OCI-LY3 (cell line): ENCODE measurements around the gene FABP1.

Source experiments
- H2AFZ ChIP-seq: fragments of 200-600, 300-600 bp; shearing (Covaris generic); 2 replicates; pipeline ENCODE4 v1.6.0; 2014; ENCODE audit warnings: antibody characterized with exemption, low read depth, low read length
- H3K27ac ChIP-seq: fragments of 200-600, 300-600 bp; sonication (generic); 2 replicates; pipeline ENCODE4 v1.5.1; 2014; ENCODE audit warnings: mild to moderate bottlenecking, low read length, moderate library complexity, mixed read lengths
- H3K27me3 ChIP-seq: fragments of 200-600, 300-600 bp; sonication (generic); 2 replicates; pipeline ENCODE4 v1.6.1; 2014; ENCODE audit warnings: low read depth, low read length, mixed read lengths
- H3K36me3 ChIP-seq: fragments of 200-600, 300-600 bp; sonication (generic); replicated peaks from 2 replicates; pipeline ENCODE3; 2014; ENCODE audit warnings: low read depth, low read length, mixed read lengths
- H3K4me1 ChIP-seq: fragments of 300-600, 200-600 bp; sonication (generic); 2 replicates; pipeline ENCODE4 v1.6.1; 2014; ENCODE audit warnings: low read length, mixed read lengths
- H3K4me2 ChIP-seq: fragments of 200-600, 300-600 bp; sonication (generic); 2 replicates; pipeline ENCODE4 v1.6.1; 2014; ENCODE audit warnings: low read length, mixed read lengths
- H3K4me3 ChIP-seq: fragments of 300-600, 200-600 bp; sonication (generic); 2 replicates; pipeline ENCODE4 v1.5.1; 2014; ENCODE audit warnings: antibody characterized with exemption, mild to moderate bottlenecking, low read length, moderate library complexity
- H3K79me2 ChIP-seq: fragments of 300-600, 200-600 bp; shearing (Covaris generic); 2 replicates; pipeline ENCODE4 v1.6.1; 2014; ENCODE audit warnings: mild to moderate bottlenecking, low read length, mixed read lengths
- H3K9ac ChIP-seq: fragments of 300-600, 200-600 bp; shearing (Covaris generic); 2 replicates; pipeline ENCODE4 v1.6.0; 2014; ENCODE audit warnings: mild to moderate bottlenecking, low read length, moderate library complexity
- H3K9me3 ChIP-seq: fragments of 200-600, 300-600 bp; shearing (Covaris generic); 2 replicates; pipeline ENCODE4 v1.6.1; 2014; ENCODE audit warnings: low read length, mixed read lengths; ENCODE audit not compliant: insufficient read depth
- H4K20me1 ChIP-seq: fragments of 200-600, 300-600 bp; sonication (generic); 2 replicates; pipeline ENCODE4 v1.6.1; 2016; ENCODE audit warnings: low read length, mixed read lengths; ENCODE audit not compliant: insufficient read depth
- EZH2phosphoT487 ChIP-seq: fragments of 200-600 bp; shearing (Covaris generic); IDR thresholded peaks from 2 replicates; pipeline ENCODE4 v1.6.1; 2018; ENCODE audit warnings: antibody characterized with exemption, mixed run types, low read depth
- TF ChIP-seq, protein P1 (sequence below): fragments of 200-600, 300-600 bp; sonication (generic); IDR thresholded peaks from 2 replicates; pipeline ENCODE4 v1.5.1; 2014; ENCODE audit warnings: antibody characterized with exemption, low read length, low read depth

FABP1 gene

GRCh38 chr2:88159481-88159880, 31.6 kb upstream of the FABP1 start:
- no peak overlapping the region for H2AFZ ChIP-seq
- TF ChIP-seq EZH2phosphoT487, result no peak
- TF ChIP-seq, protein P1, sequence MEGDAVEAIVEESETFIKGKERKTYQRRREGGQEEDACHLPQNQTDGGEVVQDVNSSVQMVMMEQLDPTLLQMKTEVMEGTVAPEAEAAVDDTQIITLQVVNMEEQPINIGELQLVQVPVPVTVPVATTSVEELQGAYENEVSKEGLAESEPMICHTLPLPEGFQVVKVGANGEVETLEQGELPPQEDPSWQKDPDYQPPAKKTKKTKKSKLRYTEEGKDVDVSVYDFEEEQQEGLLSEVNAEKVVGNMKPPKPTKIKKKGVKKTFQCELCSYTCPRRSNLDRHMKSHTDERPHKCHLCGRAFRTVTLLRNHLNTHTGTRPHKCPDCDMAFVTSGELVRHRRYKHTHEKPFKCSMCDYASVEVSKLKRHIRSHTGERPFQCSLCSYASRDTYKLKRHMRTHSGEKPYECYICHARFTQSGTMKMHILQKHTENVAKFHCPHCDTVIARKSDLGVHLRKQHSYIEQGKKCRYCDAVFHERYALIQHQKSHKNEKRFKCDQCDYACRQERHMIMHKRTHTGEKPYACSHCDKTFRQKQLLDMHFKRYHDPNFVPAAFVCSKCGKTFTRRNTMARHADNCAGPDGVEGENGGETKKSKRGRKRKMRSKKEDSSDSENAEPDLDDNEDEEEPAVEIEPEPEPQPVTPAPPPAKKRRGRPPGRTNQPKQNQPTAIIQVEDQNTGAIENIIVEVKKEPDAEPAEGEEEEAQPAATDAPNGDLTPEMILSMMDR, result no peak
- no peak overlapping the region for H3K9ac ChIP-seq
- H4K20me1 ChIP-seq, result no peaks in the 10 kb centered on the region
- no peak overlapping the region for H3K4me3 ChIP-seq
- H3K79me2 ChIP-seq, result no peaks in the 10 kb centered on the region
- no peak overlapping the region; the same call in 1 of the 2 replicates for H3K4me2 ChIP-seq
- no peaks in the 10 kb centered on the region for H3K27me3 ChIP-seq
- H3K9me3 ChIP-seq, result no peaks in the 10 kb centered on the region
- no peak overlapping the region for H3K27ac ChIP-seq
- H3K36me3 ChIP-seq, result no peaks in the 10 kb centered on the region
- H3K4me1 ChIP-seq, result no peaks in the 10 kb centered on the region

- Histone ChIP-seq H2AFZ (no peak overlapping the region), H3K27me3 (no peaks in the 10 kb centered on the region), H3K9ac (no peak overlapping the region), H3K4me3 (no peak overlapping the region), H3K4me1 (no peaks in the 10 kb centered on the region), H3K9me3 (peaks cover 8% of the 10 kb centered on the region; the same call in 1 of the 2 replicates), H3K27ac (no peak overlapping the region), H4K20me1 (no peaks in the 10 kb centered on the region), H3K4me2 (no peak overlapping the region), H3K36me3 (no peaks in the 10 kb centered on the region), H3K79me2 (no peaks in the 10 kb centered on the region)
- TF ChIP-seq, protein P1, result no peak
- no peak for TF ChIP-seq EZH2phosphoT487
Measured at GRCh38 chr2:88148929-88149438, 21.1 kb upstream of the FABP1 start.

- Histone ChIP-seq H2AFZ (no peak overlapping the region), H3K27ac (no peak overlapping the region), H3K9ac (no peak overlapping the region), H3K4me1 (no peaks in the 10 kb centered on the region), H3K36me3 (no peaks in the 10 kb centered on the region), H3K4me3 (no peak overlapping the region), H3K4me2 (no peak overlapping the region), H3K27me3 (0 out of 2 replicates have a peak, but pooled peaks cover 7% of the 10 kb centered on the region), H4K20me1 (no peaks in the 10 kb centered on the region), H3K79me2 (no peaks in the 10 kb centered on the region), H3K9me3 (peaks cover 8% of the 10 kb centered on the region; the same call in 1 of the 2 replicates)
- TF ChIP-seq EZH2phosphoT487, result no peak
- TF ChIP-seq, protein P1, result no peak
Measured at GRCh38 chr2:88147145-88147544, 19.3 kb upstream of the FABP1 start.

GRCh38 chr2:88146590-88146989, 18.7 kb upstream of the FABP1 start:
- no peak overlapping the region for H3K9ac ChIP-seq
- TF ChIP-seq EZH2phosphoT487, result no peak
- TF ChIP-seq, protein P1, result no peak
- H3K27me3 ChIP-seq, result 0 out of 2 replicates have a peak, but pooled peaks cover 7% of the 10 kb centered on the region
- peaks cover 8% of the 10 kb centered on the region; the same call in 1 of the 2 replicates for H3K9me3 ChIP-seq
- H3K79me2 ChIP-seq, result no peaks in the 10 kb centered on the region
- H3K4me2 ChIP-seq, result no peak overlapping the region
- no peaks in the 10 kb centered on the region for H3K36me3 ChIP-seq
- no peak overlapping the region for H3K4me3 ChIP-seq
- H2AFZ ChIP-seq, result no peak overlapping the region
- H3K4me1 ChIP-seq, result no peaks in the 10 kb centered on the region
- no peaks in the 10 kb centered on the region for H4K20me1 ChIP-seq
- H3K27ac ChIP-seq, result no peak overlapping the region
